Astrocyte (in vitro differentiated cells and primary cell): Measurements from ENCODE around the gene C8A.

Source experiments
- EZH2 ChIP-seq: IDR thresholded peaks from 2 replicates; pipeline ENCODE4 v1.6.1; 2012; ENCODE audit warnings: mild to moderate bottlenecking, low read length, inconsistent platforms; ENCODE audit not compliant: insufficient read depth
- TF ChIP-seq, protein P1 (sequence below): IDR thresholded peaks from 2 replicates; pipeline ENCODE4 v1.5.1; 2011; ENCODE audit warnings: low read depth, mild to moderate bottlenecking, inconsistent platforms, low read length, moderate library complexity; ENCODE audit not compliant: insufficient read depth

DNA sequence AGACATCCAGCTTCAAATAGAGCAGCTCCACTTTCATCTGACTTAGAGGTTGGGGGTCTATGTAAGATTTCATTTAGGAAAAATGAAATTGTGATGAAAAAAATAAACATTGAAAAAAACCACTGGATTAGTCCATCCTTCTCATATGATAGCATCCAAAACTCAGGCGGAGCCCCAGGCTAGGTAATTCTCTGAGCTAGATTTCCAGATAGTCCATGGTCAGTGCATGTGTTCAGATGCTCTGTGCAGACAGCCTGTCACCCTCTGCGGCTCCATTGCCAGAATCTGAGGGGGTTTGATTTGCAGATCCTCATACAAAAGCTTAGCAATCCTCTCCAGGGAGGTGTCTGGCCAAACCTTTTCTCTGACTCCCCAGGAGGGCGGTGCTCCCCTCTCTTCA, 62.0 kb downstream of the C8A start:
- TF ChIP-seq, protein P1, sequence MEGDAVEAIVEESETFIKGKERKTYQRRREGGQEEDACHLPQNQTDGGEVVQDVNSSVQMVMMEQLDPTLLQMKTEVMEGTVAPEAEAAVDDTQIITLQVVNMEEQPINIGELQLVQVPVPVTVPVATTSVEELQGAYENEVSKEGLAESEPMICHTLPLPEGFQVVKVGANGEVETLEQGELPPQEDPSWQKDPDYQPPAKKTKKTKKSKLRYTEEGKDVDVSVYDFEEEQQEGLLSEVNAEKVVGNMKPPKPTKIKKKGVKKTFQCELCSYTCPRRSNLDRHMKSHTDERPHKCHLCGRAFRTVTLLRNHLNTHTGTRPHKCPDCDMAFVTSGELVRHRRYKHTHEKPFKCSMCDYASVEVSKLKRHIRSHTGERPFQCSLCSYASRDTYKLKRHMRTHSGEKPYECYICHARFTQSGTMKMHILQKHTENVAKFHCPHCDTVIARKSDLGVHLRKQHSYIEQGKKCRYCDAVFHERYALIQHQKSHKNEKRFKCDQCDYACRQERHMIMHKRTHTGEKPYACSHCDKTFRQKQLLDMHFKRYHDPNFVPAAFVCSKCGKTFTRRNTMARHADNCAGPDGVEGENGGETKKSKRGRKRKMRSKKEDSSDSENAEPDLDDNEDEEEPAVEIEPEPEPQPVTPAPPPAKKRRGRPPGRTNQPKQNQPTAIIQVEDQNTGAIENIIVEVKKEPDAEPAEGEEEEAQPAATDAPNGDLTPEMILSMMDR: no peak
- TF ChIP-seq EZH2: no peak
